Muscle of arm (tissue), 12 donors: ENCODE data around the gene LILRA5. TPM values are rescaled to one million over a fixed set of nuclear protein-coding genes. Genes with fewer than 3 reads are reported as not detected.
A peak's percentile ranks its signal among the peaks of the same experiment; 100 is the strongest.
"Not testable (repeated sequence)": the region's sequence is repeated elsewhere in the genome, so short reads cannot be mapped to it uniquely, and the experiment has no call there.

ENCODE experiments used
- DNase-seq: peaks from one replicate; pipeline ENCODE4 v3.0.0-alpha.2; 2013
- polyA plus RNA-seq, 12 donors: library from polyadenylated mRNA; unstranded; fragments of 120-200 nt; gene quantifications; one replicate each; pipeline ENCODE4 v1.2.1, GENCODE V29; 2013; ENCODE audit not compliant: insufficient read length in 12 of 12

Gene LILRA5
- polyA plus RNA-seq, 12 donors, result 0.31 to 1.2 (median 0.57) TPM; not detected in 2

- no peak for DNase-seq
These were observed 22.2 kb upstream of the LILRA5 start for GRCh38 chr19:54335164-54335563.

GRCh38 chr19:54333586-54334298 is 20.8 kb upstream of the LILRA5 start:
- DNase-seq, result no peak

- DNase-seq, result no peak
These were observed 19.2 kb upstream of the LILRA5 start for GRCh38 chr19:54332149-54332548.

GRCh38 chr19:54331626-54332025 is 18.7 kb upstream of the LILRA5 start:
- DNase-seq, result no peak

- no peak for DNase-seq
These were observed 16.7 kb upstream of the LILRA5 start for GRCh38 chr19:54329476-54330165.

- not testable (repeated sequence) for DNase-seq
These were observed 15.8 kb upstream of the LILRA5 start for GRCh38 chr19:54328781-54329180.

GRCh38 chr19:54325631-54326030 is 12.7 kb upstream of the LILRA5 start:
- DNase-seq, result no peak

- DNase-seq, result peak; percentile 39
These were observed 12.2 kb upstream of the LILRA5 start for GRCh38 chr19:54325194-54325621.

GRCh38 chr19:54324071-54324470 is 11.1 kb upstream of the LILRA5 start:
- DNase-seq, result no peak

- not testable (repeated sequence) for DNase-seq
These were observed 10.0 kb upstream of the LILRA5 start for GRCh38 chr19:54322934-54323333.

GRCh38 chr19:54322295-54322694 is 9.3 kb upstream of the LILRA5 start:
- not testable (repeated sequence) for DNase-seq

GRCh38 chr19:54319892-54320670 is 7.1 kb upstream of the LILRA5 start:
- DNase-seq, result no peak

- no peak for DNase-seq
These were observed 6.1 kb upstream of the LILRA5 start for GRCh38 chr19:54319049-54319448.

- no peak for DNase-seq
These were observed 4.9 kb upstream of the LILRA5 start for GRCh38 chr19:54317965-54318240.

GRCh38 chr19:54317108-54317964 is 4.4 kb upstream of the LILRA5 start:
- DNase-seq, result no peak

GRCh38 chr19:54316746-54317107 is 3.8 kb upstream of the LILRA5 start:
- DNase-seq, result no peak

GRCh38 chr19:54315956-54316355 is 3.0 kb upstream of the LILRA5 start:
- DNase-seq, result no peak

GRCh38 chr19:54312011-54312410 is 955 bp downstream of the LILRA5 start:
- DNase-seq, result no peak

- DNase-seq, result no peak
These were observed 1.5 kb downstream of the LILRA5 start for GRCh38 chr19:54311486-54311885.

GRCh38 chr19:54310543-54310942 is 2.4 kb downstream of the LILRA5 start:
- DNase-seq, result no peak

GRCh38 chr19:54309811-54310210 is 3.2 kb downstream of the LILRA5 start:
- no peak for DNase-seq
